ENCODE results near the gene KCNMA1. TPM values are rescaled to one million over a fixed set of nuclear protein-coding genes. Genes with fewer than 3 reads are reported as not detected.

Gene KCNMA1
- total and polyA plus RNA-seq, 10 of the 15 experiments (the other 5 are each of a cell fraction or from before 2014, with no cell fraction given), result 8.5 to 77.0 (median 21.3) TPM

DNA sequence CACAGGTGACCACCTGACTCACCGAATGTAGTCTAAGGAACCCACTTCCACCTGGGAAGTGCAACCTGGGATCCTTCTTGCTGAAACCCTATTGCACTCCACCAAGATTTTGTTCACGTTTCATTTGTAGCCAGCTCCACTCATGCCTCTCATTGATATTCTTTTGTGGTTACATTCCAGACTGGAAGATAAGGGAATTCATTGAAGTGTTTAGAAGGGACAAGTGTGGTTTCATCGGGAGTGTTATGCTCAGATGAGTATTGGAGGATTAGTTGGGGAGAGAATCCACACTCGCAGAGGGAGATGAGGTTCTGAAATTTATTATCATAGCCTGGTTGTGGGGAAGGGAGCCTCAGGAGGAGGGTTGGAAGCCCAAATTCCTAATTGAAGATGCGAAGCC, 320.4 kb downstream of the KCNMA1 start (continued):
- TF ChIP-seq IRF4 (IDR thresholded peaks at IDR 0.05; ENCODE audit: low read depth, low read length) (no peak), ZNF24 (IDR thresholded peaks at IDR 0.05) (no peak), DPF2 (IDR thresholded peaks at IDR 0.05) (no peak), SMAD5 (IDR thresholded peaks at IDR 0.05; ENCODE audit: low read depth) (no peak)

DNA sequence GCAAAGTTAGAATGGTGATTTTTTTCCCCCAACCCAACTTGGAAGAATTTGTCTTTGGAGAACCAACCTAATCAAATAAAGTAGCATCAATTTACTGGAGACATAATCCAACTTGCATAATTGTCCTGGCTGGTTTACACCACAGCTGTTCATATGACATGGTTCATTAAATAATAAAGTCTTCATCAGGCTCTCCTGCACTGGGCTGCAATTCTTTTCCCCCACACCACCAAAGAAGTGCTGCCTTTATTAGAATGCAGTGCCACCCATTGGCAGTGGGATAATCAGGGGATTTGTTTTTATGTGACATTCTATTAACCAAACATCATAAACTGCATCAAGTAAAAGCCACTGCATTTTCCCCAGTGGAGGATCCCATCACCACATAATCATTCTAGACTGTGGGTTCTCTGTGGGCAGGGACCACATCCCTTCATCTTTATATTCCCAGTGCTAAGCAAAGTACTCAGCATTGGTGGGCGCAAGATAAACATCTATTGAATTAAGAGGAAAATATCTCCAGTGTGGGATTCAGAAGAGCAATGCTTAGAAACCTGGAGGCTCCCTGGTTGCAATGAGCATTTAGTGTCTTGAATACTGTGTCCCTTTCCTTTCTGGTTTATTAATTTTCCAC, 322.0 kb downstream of the KCNMA1 start:
- H3K27me3 ChIP-seq (replicated peaks in 1 of 2; ENCODE audit: control insufficient read depth in 2 of 2, insufficient read depth in 2 of 2, low read length in 1 of 2), result no peaks in the 10 kb centered on the region
- no peak overlapping the region for H3K9ac ChIP-seq (ENCODE audit: control insufficient read depth, insufficient read depth, low read length)
- ATAC-seq (no peak), DNase-seq (ENCODE audit: low read depth, low spot score) (no peak), FAIRE-seq (no peak)
- intact Hi-C loops (cut with micrococcal nuclease; ENCODE audit: unreplicated experiment) (no loop called here), in situ Hi-C loops (cut with MboI) (no loop called here)
- no TSS peak for BruUV-seq (replicated peaks)
- RAD21 ChIA-PET (ENCODE audit: unreplicated experiment), result no interaction called here
- H2AFZ ChIP-seq (ENCODE audit: control insufficient read depth, low read depth, low read length), result no peak overlapping the region
- CTCF ChIA-PET, result no interaction called here
- TF ChIP-seq WRNIP1 (IDR thresholded peaks at IDR 0.05; ENCODE audit: borderline replicate concordance, low read depth, low read length), result no peak
- no peak for TF ChIP-seq CHD4 (IDR thresholded peaks at IDR 0.05)
- TF ChIP-seq BHLHE40 (IDR thresholded peaks at IDR 0.05; ENCODE audit: borderline replicate concordance in 1 of 2, low read depth in 2 of 2, low read length in 1 of 2), result no peak
- TF ChIP-seq ZBED1 (IDR thresholded peaks at IDR 0.05; ENCODE audit: borderline replicate concordance), result no peak
- TF ChIP-seq ATF7 (IDR thresholded peaks at IDR 0.05; ENCODE audit: low read depth), result no peak
- no peak for TF ChIP-seq PML (IDR thresholded peaks at IDR 0.05; ENCODE audit: low read length)
- TF ChIP-seq, protein P1, sequence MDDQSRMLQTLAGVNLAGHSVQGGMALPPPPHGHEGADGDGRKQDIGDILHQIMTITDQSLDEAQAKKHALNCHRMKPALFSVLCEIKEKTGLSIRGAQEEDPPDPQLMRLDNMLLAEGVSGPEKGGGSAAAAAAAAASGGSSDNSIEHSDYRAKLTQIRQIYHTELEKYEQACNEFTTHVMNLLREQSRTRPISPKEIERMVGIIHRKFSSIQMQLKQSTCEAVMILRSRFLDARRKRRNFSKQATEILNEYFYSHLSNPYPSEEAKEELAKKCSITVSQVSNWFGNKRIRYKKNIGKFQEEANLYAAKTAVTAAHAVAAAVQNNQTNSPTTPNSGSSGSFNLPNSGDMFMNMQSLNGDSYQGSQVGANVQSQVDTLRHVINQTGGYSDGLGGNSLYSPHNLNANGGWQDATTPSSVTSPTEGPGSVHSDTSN (IDR thresholded peaks at IDR 0.05; ENCODE audit: insufficient replicate concordance, low read depth, low read length), result no peak
- no peak for TF ChIP-seq JUNB (IDR thresholded peaks at IDR 0.05)
- TF ChIP-seq, protein P2, sequence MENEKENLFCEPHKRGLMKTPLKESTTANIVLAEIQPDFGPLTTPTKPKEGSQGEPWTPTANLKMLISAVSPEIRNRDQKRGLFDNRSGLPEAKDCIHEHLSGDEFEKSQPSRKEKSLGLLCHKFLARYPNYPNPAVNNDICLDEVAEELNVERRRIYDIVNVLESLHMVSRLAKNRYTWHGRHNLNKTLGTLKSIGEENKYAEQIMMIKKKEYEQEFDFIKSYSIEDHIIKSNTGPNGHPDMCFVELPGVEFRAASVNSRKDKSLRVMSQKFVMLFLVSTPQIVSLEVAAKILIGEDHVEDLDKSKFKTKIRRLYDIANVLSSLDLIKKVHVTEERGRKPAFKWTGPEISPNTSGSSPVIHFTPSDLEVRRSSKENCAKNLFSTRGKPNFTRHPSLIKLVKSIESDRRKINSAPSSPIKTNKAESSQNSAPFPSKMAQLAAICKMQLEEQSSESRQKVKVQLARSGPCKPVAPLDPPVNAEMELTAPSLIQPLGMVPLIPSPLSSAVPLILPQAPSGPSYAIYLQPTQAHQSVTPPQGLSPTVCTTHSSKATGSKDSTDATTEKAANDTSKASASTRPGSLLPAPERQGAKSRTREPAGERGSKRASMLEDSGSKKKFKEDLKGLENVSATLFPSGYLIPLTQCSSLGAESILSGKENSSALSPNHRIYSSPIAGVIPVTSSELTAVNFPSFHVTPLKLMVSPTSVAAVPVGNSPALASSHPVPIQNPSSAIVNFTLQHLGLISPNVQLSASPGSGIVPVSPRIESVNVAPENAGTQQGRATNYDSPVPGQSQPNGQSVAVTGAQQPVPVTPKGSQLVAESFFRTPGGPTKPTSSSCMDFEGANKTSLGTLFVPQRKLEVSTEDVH (IDR thresholded peaks at IDR 0.05; ENCODE audit: low read depth, partially characterized antibody), result no peak
- TF ChIP-seq, protein P3, sequence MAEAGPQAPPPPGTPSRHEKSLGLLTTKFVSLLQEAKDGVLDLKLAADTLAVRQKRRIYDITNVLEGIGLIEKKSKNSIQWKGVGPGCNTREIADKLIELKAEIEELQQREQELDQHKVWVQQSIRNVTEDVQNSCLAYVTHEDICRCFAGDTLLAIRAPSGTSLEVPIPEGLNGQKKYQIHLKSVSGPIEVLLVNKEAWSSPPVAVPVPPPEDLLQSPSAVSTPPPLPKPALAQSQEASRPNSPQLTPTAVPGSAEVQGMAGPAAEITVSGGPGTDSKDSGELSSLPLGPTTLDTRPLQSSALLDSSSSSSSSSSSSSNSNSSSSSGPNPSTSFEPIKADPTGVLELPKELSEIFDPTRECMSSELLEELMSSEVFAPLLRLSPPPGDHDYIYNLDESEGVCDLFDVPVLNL (IDR thresholded peaks at IDR 0.05; ENCODE audit: low read depth, low read length), result no peak
- no peak for TF ChIP-seq NR2C2 (IDR thresholded peaks at IDR 0.05; ENCODE audit: borderline replicate concordance, control insufficient read depth, insufficient read length, low read depth)
- TF ChIP-seq KLF5 (IDR thresholded peaks at IDR 0.05; ENCODE audit: partially characterized antibody), result no peak
- SMC1A ChIA-PET (ENCODE audit: uncharacterized antibody, unreplicated experiment), result interaction anchor here (1.0 to 1.5 kb wide), 3 partner anchors 9 to 110 kb away, joined by 3 to 6 read pairs (median 4); no protein-coding TSS in a partner anchor
- POLR2A ChIA-PET, result no interaction called here
- H3K79me2 ChIP-seq (ENCODE audit: control insufficient read depth, insufficient read depth, low read length), result no peaks in the 10 kb centered on the region
- no peaks in the 10 kb centered on the region for H3K9me3 ChIP-seq (replicated peaks; ENCODE audit: control insufficient read depth, insufficient read depth, low read length)
- H3K4me2 ChIP-seq (ENCODE audit: control insufficient read depth, insufficient read depth), result no peak overlapping the region
- 40% methylated on average over 1 of the region's 1 CpG for whole genome bisulfite sequencing (ENCODE audit: insufficient coverage, insufficient replicate concordance, low lambda C conversion rate, missing lambda C conversion rate)
- no peaks in the 10 kb centered on the region for H4K20me1 ChIP-seq (ENCODE audit: control insufficient read depth, insufficient read depth)
- H3K36me3 ChIP-seq (ENCODE audit: control insufficient read depth in 2 of 2, insufficient read depth in 2 of 2, low read length in 1 of 2), result no peaks in the 10 kb centered on the region
- no peak overlapping the region for H3K27ac ChIP-seq (ENCODE audit: control insufficient read depth, insufficient read depth)
- no peak overlapping the region for H3K4me3 ChIP-seq
- no peaks in the 10 kb centered on the region for H3K4me1 ChIP-seq (ENCODE audit: control insufficient read depth, insufficient read depth, low read length)
